K562 (cell line): ENCODE results near the gene MYBPHL. TPM values are rescaled to one million over a fixed set of nuclear protein-coding genes. Genes with fewer than 3 reads are reported as not detected.

Source experiments
- ETV1 ChIP-seq: fragments of 450-650 bp; conservative IDR thresholded peaks from 2 replicates; pipeline ENCODE4 v1.6.1; 2016; ENCODE audit warnings: missing genetic modification characterization, control low read depth, low read depth, missing compliant biosample characterization
- MEIS2 ChIP-seq: fragments of 450-650 bp; IDR thresholded peaks from 2 replicates; pipeline ENCODE4 v1.6.1; 2014; ENCODE audit warnings: mild to moderate bottlenecking; ENCODE audit not compliant: partially characterized antibody
- NR2F6 ChIP-seq: fragments of 450-650 bp; formaldehyde crosslinking; IDR thresholded peaks from 2 replicates; pipeline ENCODE4 v1.4.0; 2020; ENCODE audit warnings: mild to moderate bottlenecking
- REST ChIP-seq, 2 experiments: fragments of 450-650 bp; formaldehyde crosslinking in 1 of 2; IDR thresholded peaks; 2 replicates each; pipeline versions ENCODE4 v1.4.0 to v1.6.1; 2014 to 2020; ENCODE audit warnings: mild to moderate bottlenecking in 2 of 2, borderline replicate concordance in 1 of 2, low read depth in 1 of 2
- RFX7 ChIP-seq: fragments of 250-450 bp; sonication (Bioruptor Pico); IDR thresholded peaks from 2 replicates; pipeline ENCODE4 v1.5.1; 2021; ENCODE audit warnings: mild to moderate bottlenecking
- ZKSCAN8 ChIP-seq: fragments of 200-800 bp; sonication (Bioruptor generic); IDR thresholded peaks from 2 replicates; pipeline ENCODE4 v1.6.1; 2016; ENCODE audit warnings: missing genetic modification characterization, missing compliant biosample characterization
- ZNF143 ChIP-seq: sonication (generic); formaldehyde crosslinking; IDR thresholded peaks from 2 replicates; pipeline ENCODE4 v1.9.0; 2022; ENCODE audit warnings: mild to moderate bottlenecking, missing genetic modification reagents
- ZNF217 ChIP-seq: sonication (generic); formaldehyde crosslinking; IDR thresholded peaks from 2 replicates; pipeline ENCODE4 v1.8.0; 2022; ENCODE audit warnings: mild to moderate bottlenecking, missing genetic modification reagents
- ZSCAN29 ChIP-seq: fragments of 450-650 bp; IDR thresholded peaks from 2 replicates; pipeline ENCODE4 v1.6.1; 2017
- polyA plus RNA-seq, 8 experiments: library from polyadenylated mRNA; depleted of rRNA in 4 of 8; stranded (reverse) in 5 of 8; unstranded in 3 of 8; fragments of >200 nt; fragmentation: Nextera tagmentation in 2 of 8; fragmentation: Illumina TruSeq in 1 of 8; extraction: Ambion mirVana in 2 of 8; extraction: Trizol in 1 of 8; gene quantifications; 2 replicates each; pipeline versions ENCODE4 v1.2.1 to v1.2.3, GENCODE V29; 2011 to 2014; ENCODE audit warnings: inconsistent platforms in 1 of 8, missing spikeins in 1 of 8
- total RNA-seq, 7 experiments: library from RNA; depleted of rRNA in 6 of 7; stranded (reverse); fragments of >200 nt in 6 of 7; fragmentation: Illumina TruSeq in 2 of 7; extraction: Trizol in 2 of 7; gene quantifications; 2 replicates each; pipeline versions ENCODE4 v1.2.1 to v1.2.3, GENCODE V29; 2011 to 2021; ENCODE audit warnings: low replicate concordance in 1 of 7
- TF ChIP-seq, protein P1 (sequence below): fragments of 250-450 bp; sonication (Bioruptor Pico); IDR thresholded peaks from 2 replicates; pipeline ENCODE4 v1.8.0; 2022; ENCODE audit warnings: moderate library complexity, mild to moderate bottlenecking, inconsistent platforms

MYBPHL gene
- total and polyA plus RNA-seq, 9 of the 15 experiments (the other 6 are each of a cell fraction or from before 2014, with no cell fraction given), result 0.20 to 1.9 (median 0.33) TPM

DNA sequence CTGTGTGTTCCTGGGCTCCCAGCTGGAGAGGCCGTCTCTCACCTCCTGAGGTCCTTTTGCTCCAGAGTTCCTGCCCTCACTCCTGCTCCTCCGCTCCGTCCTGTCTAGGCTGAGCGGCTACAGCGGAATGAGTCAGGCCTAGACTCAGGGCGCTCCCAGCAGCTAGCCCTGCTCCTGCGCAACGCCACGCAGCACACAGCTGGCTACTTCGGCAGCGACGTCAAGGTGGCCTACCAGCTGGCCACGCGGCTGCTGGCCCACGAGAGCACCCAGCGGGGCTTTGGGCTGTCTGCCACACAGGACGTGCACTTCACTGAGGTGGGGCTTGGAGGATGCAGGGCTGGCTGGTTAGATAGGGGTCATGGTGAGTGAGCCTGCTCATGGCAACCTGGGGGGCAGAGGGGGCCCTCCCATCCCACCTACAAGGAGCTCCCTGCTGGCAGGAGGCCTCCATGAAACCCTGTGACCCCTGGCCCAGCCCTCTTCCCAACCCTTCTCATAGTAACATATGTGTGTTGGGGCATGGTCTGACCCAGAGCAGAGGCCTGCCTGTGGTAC is 39.0 kb downstream of the MYBPHL start (continued):
- no peak for TF ChIP-seq REST (IDR thresholded peaks at IDR 0.05; ENCODE audit: borderline replicate concordance)
- no peak for TF ChIP-seq REST (CRISPR knock-in tag; IDR thresholded peaks at IDR 0.05; ENCODE audit: low read depth)
- TF ChIP-seq, protein P1, sequence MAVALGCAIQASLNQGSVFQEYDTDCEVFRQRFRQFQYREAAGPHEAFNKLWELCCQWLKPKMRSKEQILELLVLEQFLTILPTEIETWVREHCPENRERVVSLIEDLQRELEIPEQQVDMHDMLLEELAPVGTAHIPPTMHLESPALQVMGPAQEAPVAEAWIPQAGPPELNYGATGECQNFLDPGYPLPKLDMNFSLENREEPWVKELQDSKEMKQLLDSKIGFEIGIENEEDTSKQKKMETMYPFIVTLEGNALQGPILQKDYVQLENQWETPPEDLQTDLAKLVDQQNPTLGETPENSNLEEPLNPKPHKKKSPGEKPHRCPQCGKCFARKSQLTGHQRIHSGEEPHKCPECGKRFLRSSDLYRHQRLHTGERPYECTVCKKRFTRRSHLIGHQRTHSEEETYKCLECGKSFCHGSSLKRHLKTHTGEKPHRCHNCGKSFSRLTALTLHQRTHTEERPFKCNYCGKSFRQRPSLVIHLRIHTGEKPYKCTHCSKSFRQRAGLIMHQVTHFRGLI (CRISPR knock-in tag), result no peak
- TF ChIP-seq ETV1 (tag), result no peak
- TF ChIP-seq NR2F6, result no peak
- no peak for TF ChIP-seq MEIS2
- no peak for TF ChIP-seq ZNF143 (CRISPR knock-in tag)
- TF ChIP-seq RFX7 (CRISPR knock-in tag), result no peak
- no peak for TF ChIP-seq ZSCAN29
- TF ChIP-seq ZNF217 (CRISPR knock-in tag), result no peak
- TF ChIP-seq ZKSCAN8, result no peak
